ENCODE data around the gene PRKCE.
A peak's percentile ranks its signal among the peaks of the same experiment; 100 is the strongest.

PRKCE gene

DNA sequence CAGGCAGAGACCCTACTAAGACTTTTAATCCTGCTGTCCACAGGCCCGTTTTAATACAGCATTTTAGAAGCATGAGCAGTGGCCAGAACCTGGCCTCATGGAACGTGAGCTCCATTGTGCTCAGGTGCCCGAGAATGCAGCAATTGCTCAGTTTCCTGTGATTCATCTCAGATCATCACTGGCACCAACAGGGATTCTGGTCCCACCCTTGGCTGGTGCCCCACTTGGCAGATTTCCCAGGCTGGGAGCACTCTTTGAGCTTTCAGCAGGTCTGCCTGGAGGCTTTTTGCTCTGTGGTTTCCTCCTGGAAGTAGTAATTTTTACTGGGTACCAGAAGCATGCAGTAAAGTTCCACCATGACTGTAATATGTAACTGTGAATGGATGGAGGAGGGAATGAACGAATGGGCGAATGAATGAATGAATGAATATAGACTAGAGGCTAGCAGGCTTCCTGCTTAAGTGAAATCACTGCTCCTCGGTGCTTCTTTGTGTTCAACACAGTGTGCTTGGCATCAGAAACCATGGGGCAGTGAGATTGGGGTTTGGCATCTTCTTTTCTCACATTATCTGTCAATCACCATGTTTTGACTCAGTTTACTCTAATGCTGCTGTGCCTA, 312.9 kb downstream of the PRKCE start:
- DNase-seq (ENCODE audit: low spot score), result peak; percentile 98

DNA sequence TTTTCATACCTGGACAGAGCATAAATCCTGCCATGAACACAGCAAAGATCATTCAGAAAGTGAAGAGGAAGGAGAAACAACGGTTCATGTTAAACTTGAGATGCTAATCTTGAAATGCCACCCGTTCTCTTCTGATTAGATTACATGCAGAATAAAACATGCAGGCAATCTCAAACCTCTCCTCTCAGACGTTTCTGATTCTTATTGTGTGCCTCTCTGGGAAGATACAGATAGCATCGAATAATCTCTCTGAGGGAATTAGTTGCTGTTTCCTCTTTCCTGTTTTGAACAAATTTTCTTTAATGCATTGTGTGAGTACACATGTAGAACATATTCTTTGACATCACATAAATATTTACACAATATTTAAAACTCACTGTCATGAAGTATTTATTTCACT, 313.4 kb downstream of the PRKCE start:
- DNase-seq (ENCODE audit: low spot score), result no peak

DNA sequence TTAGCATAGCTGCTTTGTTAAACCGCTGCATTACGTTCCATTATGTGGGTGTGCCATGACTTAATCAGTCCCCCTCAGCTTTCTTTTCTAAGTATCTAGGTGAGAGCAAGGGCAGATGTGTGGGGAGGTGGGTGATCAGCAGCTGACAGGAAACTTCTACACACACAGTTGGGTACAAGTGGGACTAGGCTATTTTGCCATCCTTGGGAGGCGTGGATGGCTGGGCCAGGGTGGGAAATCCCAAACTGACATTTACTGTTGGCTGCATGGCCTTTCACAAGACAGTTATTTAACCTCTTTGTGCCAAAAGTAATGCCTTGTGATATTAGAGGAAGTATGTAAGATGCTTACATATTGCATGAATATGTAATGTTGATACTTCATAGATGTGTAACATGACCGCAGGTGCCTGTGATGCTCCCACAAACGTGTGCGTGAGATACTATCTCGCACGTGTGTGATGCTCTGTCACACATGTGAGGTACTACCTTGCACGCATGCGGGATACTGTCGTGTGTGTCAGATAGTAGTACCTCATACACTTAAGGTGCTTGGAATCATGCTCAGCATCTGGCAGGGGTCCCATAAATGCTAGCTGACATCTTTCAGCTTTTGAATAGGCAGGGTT, 314.5 kb downstream of the PRKCE start:
- DNase-seq (ENCODE audit: low spot score), result no peak

DNA sequence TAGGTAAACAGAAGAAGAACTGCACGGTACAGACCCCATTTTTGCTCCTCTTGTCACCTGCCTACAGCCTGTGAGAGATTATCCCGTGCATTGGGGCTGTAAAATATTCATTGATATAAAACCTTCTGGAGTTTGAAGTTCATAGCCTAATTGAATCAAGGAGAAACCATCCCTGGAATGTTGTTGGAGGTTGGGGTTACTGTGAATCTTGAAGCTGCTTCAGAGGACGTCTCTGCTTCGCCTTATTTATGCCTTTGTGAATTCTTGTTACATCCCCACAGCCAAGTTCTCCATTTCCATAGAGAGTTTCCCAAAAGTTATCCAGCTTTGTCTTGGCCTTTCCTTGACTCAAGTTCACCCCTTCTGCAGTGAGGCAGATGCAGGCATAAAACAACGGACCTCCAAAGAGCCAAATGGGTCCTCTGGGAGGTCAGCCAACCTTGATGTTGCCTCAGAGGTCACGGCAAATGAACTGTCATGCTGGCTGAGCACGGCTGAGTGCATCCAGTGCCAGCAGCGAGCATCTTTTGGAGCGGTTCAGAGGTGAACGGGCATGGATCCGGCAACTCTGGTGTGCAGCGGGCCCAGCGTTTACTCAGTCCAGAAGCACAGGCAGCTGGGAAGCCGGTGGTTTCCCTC, 317.6 kb downstream of the PRKCE start:
- no peak for DNase-seq (ENCODE audit: low spot score)

DNA sequence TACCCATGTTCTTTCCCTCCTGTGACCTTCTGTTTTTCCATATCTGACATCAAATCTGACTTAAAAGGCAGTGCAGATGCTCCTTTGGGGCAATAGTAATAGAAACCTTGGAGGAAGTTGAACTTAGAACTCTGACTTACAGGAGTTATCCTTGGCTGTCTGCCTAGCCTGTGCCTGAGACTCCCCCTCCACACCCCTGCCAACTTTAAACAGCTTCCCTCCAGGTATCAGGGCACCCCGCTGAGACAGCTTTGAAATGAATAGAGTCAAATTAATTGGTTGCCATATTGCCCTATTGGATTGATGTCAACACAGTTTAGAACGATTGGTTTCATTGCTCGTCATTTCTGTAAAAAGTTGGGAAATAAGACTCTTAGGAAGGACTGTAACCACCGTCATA, 322.0 kb downstream of the PRKCE start:
- DNase-seq (ENCODE audit: low spot score), result no peak

DNA sequence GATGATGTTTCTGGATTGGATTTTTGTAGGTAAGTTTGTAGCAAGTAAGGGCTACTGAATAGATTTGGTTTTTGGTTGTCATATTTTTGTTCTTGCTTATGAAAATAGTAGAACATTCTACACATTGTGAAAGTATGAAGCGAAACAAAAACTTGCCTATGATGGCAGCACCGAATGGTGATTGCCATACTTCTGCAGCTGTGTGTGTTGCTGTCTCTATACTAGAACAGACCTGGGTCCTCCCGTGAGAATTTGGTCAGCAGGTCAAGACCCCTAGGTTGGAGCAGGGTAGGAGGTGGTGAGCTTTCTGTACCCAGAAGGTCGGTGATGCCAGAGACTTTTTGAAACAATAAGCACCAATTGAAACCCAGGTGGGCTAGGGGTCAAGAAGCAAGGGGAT, 322.6 kb downstream of the PRKCE start:
- DNase-seq (ENCODE audit: low spot score), result no peak

DNA sequence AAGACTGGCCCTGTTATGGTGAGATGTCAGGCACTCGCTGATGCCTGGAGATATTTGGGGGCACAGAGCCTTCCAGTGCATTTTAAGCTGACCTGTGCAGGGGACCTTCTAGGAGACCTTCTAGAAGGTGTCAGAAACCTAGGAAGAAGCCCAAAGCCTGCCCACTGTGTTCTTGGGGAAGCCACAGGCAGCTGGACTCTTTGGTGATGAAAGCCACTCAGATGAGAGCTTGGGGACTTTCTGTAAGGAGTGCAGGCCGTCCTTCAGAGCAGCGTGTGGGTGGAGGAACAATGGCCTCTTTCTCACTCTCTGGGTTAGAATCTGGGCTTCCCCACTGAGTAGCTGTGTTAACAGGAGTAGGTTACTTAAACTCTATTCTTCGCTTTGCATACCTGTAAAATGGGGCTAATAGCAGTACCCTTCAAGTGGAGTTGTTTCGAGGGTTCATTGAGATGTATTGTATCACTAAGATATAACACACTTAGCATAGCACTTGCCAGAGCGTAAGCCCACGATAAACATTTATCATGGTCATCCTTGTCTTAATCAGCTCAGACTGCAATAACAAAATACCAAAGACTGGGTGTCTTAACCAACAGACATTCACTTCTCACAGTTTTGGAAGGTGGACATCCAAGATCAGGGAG, 323.4 kb downstream of the PRKCE start:
- no peak for DNase-seq (ENCODE audit: low spot score)

DNA sequence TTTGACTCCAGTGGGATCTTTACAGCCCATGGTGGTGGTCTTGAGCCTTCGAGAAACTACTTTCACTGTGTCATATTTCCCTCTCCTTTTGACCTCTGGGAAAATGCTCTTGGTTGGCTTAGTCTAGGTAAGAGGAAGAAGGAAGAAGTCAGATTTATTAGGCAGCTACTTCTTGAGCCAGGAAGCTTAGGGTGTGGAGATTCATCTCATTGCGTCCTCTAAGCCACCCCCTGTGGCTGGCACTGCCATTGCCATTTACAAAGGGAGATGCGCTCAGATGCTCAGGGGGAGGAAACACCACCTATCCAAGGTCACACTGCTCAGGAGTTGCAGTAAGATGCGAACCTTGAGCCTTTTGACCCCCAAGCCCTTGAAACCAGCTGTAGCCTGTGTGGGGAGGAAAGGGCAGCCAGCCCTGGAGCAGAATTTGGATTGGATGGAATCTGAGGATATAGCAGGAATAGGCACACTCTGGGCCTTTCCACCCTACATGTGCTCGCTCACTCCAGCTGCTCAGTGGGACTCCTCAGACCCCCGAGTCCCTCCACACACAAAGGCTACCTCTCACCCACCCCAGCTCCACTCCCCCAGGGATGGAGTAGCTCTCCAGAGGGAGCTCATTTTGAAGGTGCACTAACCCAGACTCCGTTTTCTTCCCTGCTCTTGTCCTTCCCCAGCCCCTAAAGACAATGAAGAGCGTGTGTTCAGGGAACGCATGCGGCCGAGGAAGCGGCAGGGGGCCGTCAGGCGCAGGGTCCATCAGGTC, 324.5 kb downstream of the PRKCE start:
- DNase-seq (ENCODE audit: low spot score), result no peak

DNA sequence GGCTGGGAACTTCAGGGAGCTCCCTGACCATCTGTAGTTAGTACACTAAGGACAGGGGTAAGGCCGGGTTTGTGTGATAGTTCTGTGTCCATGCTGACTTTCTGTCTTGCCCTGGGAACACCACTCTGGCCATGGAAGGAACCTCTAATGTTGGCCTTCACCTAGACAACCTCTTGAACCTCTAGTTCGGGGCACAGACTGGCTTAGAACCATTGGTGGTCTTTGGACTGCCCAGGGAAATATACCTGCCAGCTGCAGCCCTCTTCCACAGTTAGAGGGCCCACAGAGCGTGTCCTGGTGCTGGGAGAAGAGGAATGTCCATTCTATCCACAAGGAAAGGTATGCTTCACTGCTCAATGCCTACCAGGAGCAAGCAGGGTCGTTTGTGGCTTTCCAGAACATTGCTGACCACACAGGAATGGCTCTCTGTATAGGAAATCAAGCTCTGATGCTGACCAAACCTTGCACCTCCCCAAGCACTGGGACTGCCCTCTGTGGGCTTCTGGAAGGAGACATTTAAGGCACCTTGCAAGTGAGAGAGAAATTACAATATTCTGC, 326.9 kb downstream of the PRKCE start:
- no peak for DNase-seq (ENCODE audit: low spot score)

DNA sequence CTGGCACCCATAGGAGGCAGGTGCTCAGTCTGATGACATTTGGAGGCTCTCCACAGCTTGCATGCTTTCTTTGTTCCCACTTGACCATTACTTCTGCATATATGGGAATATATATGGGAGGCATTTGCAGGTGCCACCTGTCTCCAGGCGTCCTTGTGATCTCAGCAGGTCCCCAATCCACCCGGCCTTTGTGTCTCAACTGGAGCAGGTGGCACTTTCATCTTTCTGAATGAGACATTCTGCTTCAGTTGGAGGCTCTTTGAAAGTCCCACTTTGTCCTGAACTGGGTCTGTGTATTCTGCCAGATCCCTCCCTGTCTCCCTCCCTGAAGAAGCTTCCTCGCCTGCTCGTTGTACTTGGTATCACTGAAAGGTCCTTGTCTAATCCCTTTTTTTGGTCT, 327.6 kb downstream of the PRKCE start:
- DNase-seq (ENCODE audit: low spot score), result no peak

DNA sequence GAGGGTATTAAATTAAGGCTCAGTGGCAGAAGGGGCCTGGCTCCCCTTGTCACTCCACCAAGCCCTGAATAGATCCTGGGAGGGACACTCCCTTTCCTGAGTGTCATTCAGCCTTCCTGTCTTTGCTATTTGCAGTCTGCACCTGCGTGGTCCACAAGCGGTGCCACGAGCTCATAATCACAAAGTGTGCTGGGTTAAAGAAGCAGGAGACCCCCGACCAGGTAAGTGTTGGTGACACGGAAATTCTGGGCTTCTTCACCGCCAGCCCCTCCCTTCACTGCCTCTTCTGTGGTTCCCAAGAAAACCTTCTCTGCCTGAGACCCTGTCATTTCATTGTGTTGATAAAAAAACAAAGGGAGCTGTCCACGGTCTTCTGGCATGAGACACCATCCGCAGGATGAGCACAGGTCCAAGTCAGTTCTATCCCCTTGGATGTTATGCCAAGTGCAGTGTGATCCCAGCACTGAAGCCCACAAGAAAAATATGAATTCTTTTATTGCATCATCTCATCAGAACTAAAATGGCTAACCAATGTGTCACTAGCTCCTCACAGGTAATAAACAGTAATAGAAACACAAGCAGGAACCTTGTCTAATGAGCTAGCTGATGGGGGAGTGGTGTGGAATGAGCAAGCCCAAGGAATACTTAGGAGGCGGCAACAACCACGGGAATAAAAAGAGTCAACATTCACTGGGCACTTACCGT, 328.8 kb downstream of the PRKCE start:
- DNase-seq (ENCODE audit: low spot score), result no peak

DNA sequence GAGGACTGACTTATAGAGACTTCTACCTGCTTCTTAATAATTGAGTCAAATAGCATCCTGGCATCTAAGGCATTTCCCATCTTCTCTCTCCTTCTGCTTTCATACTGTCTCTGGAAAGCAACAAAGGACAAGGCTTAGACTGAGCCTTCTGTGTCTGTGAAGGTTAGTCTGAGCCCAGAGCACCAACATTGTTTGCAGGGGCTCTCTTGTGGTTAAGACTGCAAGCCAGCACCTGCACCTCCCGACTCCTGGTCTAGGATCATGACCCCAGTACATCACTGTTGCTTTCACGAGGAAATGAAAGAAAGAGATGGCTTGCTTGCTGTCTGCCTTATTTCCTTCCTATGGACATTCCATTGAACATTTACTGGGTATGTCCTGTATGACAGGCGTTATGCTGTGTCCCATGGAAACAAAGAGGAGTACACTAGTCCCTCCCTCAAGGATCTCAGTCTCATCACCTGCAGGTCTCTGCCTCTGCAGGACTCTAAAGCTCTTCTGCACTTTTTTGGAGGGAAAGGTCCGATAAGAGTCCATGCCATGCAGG, 330.0 kb downstream of the PRKCE start:
- DNase-seq (ENCODE audit: low spot score), result no peak

DNA sequence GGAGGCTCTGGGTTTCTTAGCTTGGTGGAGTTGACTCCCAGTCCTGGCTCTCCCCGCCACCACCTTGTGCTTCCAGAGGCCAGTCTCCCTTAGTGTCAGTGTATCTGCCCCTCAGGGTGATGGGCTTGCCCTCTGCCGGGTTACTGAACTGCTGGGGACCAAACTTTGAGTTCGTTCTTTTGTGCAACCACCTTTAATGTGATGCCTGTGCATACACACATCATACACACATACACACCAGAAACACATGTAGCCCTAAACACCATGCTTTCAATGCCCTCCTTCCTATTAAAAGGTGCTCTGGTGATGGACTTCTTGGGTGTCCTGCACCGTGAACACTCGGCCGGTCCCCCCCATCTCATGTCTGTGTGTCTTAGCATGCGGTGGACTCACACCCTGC, 330.6 kb downstream of the PRKCE start:
- DNase-seq (ENCODE audit: low spot score), result no peak

DNA sequence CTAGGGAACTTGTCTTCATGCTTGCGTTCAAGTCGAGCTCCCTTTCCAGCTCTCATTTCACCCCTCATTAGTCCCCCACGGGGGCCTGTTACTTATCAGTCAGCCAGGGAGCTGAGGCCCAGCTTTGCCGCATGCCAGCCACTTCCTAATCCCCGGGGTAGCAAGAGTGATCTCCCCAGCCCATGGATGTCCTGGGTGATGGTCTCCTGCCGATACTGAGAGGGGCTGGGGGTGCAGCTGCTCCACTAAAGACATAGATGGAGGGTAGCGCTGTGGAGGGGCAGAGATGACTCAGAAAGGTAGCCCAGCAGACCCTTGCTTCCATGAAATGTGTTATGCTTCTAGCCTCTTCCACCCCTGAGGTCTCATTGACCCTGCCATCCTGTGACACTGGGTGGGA, 331.7 kb downstream of the PRKCE start:
- DNase-seq (ENCODE audit: low spot score), result no peak

DNA sequence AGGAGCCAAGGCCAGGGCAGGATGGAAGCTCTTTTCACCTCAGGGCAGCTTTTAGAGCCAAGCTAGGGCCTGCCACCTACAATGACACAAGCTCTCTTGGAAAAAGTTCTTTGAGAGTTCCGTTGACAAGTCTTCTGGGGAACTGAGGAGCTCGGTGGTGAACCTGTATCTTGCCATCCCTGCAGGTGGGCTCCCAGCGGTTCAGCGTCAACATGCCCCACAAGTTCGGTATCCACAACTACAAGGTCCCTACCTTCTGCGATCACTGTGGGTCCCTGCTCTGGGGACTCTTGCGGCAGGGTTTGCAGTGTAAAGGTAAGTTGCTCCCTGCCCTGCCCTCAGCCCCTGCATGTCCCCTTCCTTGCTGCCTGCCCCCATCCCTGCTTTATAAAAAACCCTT, 332.9 kb downstream of the PRKCE start:
- no peak for DNase-seq (ENCODE audit: low spot score)

DNA sequence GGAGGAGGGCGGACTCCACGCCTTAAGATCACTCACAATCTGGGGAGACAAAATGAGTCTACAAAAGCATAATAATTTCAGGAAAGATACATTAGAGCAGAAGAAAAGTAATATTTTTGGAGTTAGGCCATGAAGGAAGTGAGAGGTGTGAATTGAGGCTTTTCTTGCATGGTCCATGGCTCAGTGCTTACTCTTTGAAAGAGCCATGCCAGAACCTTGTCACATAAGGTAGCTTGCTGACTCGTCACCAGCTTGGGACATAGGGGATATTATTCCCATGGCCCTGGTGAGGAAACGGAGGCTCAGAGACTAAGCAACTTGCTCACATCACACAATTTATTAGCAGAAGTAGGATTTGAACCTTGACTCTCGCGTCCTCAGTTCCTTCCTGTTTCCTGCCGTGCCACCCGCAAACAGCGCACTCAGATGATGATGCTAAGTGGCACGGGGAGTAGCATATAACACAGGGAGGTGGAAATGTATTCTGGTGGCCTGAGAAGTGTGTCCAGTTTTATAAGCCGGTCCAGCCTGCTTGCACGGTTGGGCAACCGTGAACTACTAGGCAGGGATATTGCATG, 333.5 kb downstream of the PRKCE start:
- DNase-seq (ENCODE audit: low spot score), result peak; percentile 40

DNA sequence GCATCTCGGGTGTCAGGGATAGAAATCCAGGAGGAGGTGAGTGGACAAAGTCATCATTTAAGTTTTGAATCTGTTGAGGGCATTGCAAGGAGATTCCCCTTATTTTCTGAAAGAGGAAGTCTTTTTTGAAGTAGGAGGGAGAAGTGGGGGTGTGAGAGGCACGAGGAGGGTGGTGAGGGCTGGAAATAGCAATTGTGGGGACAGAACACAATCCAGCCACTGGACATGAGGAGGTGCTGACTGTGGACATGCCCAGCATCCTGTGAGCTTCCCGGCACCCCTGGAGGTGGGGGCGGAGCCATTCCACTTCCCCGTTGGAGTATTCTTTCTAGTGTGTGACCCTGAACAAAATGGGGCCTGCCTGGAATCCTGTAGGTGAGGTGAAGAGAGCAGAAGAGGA, 335.0 kb downstream of the PRKCE start:
- no peak for DNase-seq (ENCODE audit: low spot score)

DNA sequence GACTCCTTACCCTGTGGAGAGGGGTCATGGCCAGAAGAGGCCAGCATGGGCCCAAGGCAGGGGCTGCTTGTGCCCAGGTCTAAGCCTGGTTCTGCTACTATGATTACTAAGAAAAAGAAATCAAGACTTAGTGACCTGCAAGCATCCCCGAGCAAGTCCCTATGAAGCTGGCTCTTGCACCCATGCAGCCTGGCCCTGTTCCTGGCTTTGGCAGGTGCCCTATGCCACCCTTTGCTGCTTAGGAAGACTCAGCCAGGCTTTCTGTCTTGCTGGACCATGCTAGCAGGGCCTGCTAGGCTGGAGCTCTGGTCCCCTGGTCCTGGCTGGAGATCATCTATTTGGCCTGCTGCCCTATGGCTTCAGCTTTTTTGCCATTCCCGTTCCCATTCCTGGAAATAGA, 336.4 kb downstream of the PRKCE start:
- DNase-seq (ENCODE audit: low spot score), result no peak

DNA sequence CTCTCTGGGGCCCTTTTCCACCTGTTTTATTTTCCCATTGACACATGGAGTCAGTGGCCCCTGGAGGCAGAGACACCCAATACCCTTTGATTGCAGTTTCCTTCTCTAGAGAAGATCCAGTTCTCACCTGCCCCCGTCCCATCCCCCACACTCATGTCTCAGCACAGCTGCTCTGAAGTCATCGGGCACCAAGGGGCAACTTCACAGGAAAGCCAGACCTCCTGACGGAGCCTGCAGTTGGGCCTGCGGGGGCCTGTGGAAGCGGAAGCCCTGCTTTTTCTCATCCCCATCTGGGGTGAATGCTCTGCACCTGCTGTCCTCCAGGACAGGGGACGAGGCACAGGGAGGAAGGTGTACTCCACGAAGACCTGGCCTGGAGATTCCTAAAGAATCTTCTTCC, 337.4 kb downstream of the PRKCE start:
- no peak for DNase-seq (ENCODE audit: low spot score)

DNA sequence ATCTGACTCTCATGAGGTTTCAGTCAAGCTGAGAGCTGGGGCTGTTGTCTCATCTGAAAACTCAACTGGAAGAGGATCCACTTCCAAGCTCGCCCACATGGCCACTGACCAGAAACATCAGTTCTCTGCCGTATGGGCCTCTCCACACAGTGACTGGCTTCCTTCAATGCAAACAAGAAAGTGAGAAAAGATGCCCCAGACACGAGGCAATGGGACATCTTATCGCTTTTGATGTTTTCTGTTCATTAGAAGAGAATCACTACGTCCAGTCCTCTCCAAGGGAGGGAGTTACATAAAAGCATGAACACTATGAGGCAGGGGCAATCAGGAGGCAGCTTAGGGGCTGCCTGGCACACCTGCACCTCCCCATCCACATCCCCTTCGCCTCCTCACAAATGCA, 338.7 kb downstream of the PRKCE start:
- DNase-seq (ENCODE audit: low spot score), result no peak

All from kidney capillary endothelial cell (primary cell).